KG1 (cell line): ENCODE results near the gene GRIP1.

Source experiments
- DNase-seq: peaks from one replicate; lab custom pipeline; 2025; lab: John Stamatoyannopoulos, UW

Gene GRIP1

GRCh38 chr12:66453120-66453519, 225.8 kb downstream of the GRIP1 start:
- no peak for DNase-seq

- DNase-seq: no peak
Observed at GRCh38 chr12:66449531-66449930, 229.3 kb downstream of the GRIP1 start.

GRCh38 chr12:66447643-66448042, 231.2 kb downstream of the GRIP1 start:
- DNase-seq: no peak

- no peak for DNase-seq
Observed at GRCh38 chr12:66446276-66446675, 232.6 kb downstream of the GRIP1 start.

GRCh38 chr12:66441905-66442559, 236.8 kb downstream of the GRIP1 start:
- DNase-seq: no peak

- DNase-seq: no peak
Observed at GRCh38 chr12:66438601-66439000, 240.3 kb downstream of the GRIP1 start.

GRCh38 chr12:66430106-66430505, 248.8 kb downstream of the GRIP1 start:
- DNase-seq: no peak

DNA sequence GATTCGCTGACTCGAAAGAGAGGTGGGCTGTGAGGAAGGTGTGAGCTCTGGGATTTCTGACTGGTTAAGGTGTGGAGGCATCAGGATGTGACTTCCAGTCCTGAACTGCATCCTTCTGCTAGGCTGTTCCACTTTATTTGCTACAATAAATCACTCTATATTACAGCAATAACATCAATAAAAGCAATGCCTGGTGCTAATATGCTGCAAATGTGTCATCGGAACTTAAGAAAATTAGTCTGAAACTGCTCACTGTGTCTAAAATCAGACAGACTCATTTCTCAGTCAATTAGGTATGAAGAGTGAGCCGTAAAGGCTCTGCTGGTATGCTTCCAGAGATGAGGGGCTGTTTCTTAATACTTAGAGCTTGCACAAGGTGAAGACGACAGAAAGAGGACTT, 250.0 kb downstream of the GRIP1 start:
- no peak for DNase-seq

DNA sequence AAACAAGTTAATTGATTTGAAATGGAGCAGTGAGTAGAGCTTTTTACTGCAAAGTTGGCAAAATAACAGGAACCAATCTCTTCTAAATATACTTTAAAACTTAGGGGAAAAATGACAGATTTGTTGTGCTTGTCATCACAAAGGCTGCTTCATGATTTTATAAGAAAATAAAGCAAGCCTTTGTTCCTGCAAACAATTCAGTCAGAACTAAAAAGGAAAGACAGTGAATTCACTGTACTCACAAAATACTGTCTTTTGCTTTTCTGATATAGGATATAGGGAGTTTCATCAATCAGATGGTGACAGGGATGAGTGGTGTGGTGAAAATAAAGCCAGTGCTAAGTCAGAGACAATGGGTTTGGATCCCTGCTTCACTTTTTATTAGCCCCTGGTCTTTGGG, 250.6 kb downstream of the GRIP1 start:
- DNase-seq: no peak

- DNase-seq: no peak
Observed at GRCh38 chr12:66426696-66427095, 252.2 kb downstream of the GRIP1 start.

DNA sequence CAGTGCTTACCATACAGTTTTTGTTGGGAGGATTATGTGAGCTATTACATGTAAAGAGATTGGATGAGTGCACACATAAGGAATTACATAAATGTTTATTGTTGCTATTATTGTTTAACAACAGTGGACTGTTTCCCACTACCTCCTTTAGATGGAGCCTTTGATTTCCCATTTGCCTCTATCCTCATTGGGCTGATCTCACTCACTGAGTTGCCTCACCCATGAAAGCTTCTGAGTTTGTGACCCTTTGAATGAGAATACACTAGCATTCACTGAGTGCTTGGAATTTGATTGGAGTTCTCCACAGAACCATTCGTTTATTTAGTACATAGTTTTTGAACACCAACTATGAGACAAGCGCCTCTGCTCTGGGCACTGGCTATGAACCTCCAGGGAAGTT, 255.6 kb downstream of the GRIP1 start:
- DNase-seq: no peak

DNA sequence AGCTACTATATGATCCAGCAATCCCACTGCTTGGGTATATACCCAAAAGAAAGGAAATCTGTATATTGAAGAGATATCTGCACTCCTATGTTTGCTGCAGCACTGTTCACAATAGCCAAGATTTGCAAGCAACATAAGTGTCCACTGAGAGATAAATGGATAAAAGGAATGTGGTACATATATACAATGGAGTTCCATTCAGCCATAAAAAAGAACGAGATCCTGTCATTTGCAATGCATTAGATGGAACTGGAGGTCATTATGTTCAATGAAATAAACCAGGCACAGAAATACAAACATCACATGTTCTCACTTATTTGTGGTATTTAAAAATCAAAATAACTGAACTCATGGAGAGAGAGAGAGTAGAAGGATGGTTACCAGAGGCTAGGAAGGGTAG, 260.0 kb downstream of the GRIP1 start:
- no peak for DNase-seq

DNA sequence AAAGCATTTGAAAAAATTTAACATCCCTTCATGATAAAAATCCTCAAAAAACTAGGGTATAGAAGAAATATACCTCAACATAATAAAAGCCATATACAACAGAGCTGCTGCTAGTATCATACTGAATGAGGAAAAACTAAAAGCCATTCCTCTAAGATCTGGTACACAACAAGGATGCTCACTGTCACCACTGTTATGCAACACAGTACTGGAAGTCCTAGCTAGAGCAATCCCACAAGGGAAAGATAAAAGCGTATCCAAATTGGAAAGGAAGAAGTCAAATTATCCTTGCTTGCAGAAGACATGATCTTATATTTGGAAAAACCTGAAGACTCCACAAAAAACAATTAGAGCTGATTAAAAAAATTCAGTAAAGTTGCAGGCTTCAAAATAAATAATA, 261.7 kb downstream of the GRIP1 start:
- no peak for DNase-seq

- DNase-seq: peak; percentile 42
Observed at GRCh38 chr12:66409195-66409871, 269.5 kb downstream of the GRIP1 start.

DNA sequence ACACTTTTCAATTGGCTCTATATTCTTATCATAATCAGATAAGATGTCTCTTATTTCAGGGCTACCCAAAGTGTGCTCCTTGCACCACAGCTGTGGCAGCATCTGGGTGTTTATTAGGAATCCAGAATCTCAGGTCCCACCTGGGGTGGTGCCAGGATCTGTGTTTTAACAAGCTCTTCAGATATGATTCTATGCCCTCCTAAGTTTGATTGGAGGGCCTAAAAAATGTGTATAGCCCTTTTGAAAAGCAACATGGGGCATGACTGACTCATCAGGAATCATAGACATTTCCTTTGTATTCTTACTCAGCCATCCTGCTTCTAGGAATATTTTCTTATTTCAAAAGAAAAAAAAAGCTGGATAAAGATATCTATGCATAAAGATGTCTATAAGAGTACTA, 273.5 kb downstream of the GRIP1 start:
- no peak for DNase-seq

DNA sequence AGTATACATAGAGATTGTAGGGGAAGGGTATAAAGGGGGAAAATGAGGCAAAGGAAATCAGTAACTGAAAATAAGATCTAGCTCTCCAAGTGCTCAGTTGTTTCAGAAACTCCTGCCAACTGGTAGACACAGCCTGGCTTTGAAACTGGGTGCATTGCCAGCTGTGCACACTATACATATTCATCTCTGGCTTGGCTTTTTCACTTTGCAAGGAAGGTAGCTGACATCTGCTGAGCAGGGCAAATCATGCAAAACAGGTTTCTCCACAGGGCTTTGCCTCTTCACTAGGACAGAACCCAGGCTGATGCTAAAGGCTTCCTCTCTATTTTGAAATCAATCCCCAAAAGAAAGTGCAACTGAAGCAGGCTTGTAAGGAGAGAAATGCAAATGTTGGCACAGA, 275.1 kb downstream of the GRIP1 start:
- no peak for DNase-seq

GRCh38 chr12:66399911-66400306, 279.0 kb downstream of the GRIP1 start:
- no peak for DNase-seq

- DNase-seq: no peak
Observed at GRCh38 chr12:66398931-66399910, 279.7 kb downstream of the GRIP1 start.

- no peak for DNase-seq
Observed at GRCh38 chr12:66397574-66398290, 281.1 kb downstream of the GRIP1 start.

DNA sequence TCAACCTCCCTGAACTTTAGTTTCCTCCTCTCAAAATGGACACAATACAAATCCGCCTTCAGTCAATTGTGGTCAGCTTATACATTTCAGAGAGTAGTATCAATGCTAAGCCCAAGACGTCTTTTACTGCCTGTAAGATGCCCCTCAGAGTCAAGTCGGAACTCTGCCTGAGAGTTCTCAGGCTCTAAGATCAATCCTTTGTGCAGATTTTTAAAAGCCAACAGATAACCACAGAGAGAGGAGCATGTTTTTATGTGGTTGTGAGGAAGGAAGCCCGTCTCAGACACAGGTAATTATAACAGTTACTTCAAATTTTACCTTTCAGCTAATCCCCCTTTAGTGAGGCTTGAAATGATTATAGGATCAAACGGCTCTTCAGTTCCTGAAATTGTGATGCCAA, 285.0 kb downstream of the GRIP1 start:
- no peak for DNase-seq

DNA sequence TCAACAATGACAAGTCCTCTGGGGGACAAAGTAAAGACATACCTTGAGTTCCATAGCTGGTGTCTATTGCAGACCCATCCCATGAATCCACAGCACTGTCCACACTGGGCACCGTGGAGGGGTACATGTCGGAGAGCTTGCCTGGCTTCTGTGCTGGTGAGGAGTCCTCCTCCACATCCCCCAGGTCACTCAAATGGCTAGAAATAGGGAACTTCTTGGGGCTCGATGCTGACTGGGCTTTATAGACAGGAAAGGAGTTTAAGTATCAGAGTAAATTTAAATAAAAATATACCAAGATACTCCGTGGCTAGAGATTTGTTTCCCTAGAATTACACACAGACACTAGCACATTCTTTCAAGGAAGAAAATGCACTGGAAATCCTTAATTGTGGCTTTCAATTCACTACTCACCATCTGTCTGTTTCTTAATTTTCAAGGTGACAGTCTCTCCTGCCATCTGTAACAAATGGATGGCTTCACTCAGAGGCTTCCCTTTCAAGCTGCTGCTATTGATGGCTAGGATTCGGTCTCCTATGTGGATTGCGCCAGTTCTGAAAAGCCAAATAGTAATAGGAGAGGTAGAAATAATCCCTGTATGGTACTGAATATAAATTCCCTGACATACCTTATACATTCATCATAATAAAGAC, 286.5 kb downstream of the GRIP1 start:
- no peak for DNase-seq

DNA sequence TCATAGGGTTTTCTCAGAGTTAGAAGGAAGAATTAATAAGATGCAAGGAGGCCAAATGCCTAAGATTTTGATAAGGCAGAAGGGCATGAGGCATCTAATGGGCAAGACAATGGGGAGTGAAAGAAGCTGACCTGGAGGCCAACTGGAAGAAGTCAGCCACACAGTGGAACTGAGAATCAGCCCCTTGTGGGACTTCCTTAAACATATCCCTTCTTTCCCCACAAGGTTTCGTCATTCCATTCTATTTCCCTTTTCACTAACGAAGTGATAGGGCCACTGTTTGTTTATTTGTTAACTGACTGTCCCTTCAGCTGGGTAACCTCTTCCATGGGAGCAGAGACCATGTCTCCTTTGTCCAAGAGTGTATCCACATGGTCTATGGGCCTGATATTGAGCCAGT, 290.4 kb downstream of the GRIP1 start:
- DNase-seq: no peak
